GM23248 (cell line): ENCODE results near the gene UBASH3A. TPM values are rescaled to one million over a fixed set of nuclear protein-coding genes. Genes with fewer than 3 reads are reported as not detected.

Experiments used
- DNase-seq: peaks from one replicate; pipeline ENCODE4 v3.0.0-alpha.2; 2015
- H2AFZ ChIP-seq: fragments of 200-600 bp; sonication (generic); 2 replicates; pipeline ENCODE4 v1.6.1; 2016; ENCODE audit warnings: antibody characterized with exemption
- H3F3A ChIP-seq: fragments of 200-600 bp; sonication (generic); 2 replicates; pipeline ENCODE4 v1.6.1; 2016; ENCODE audit warnings: mild to moderate bottlenecking, antibody characterized with exemption, mixed run types; ENCODE audit not compliant: insufficient read depth
- H3K27ac ChIP-seq: fragments of 200-600 bp; sonication (generic); 2 replicates; pipeline ENCODE4 v1.5.1; 2016; ENCODE audit warnings: mild to moderate bottlenecking
- H3K27me3 ChIP-seq: fragments of 200-600 bp; sonication (generic); replicated peaks from 2 replicates; pipeline ENCODE4 v1.6.1; 2016; ENCODE audit warnings: mild to moderate bottlenecking; ENCODE audit not compliant: insufficient read depth
- H3K36me3 ChIP-seq: fragments of 200-600 bp; sonication (generic); 2 replicates; pipeline ENCODE4 v1.6.1; 2016; ENCODE audit warnings: low read depth, mild to moderate bottlenecking
- H3K4me1 ChIP-seq: fragments of 200-600 bp; sonication (generic); 2 replicates; pipeline ENCODE4 v1.6.1; 2016; ENCODE audit warnings: mild to moderate bottlenecking; ENCODE audit not compliant: insufficient read depth
- H3K4me2 ChIP-seq: fragments of 200-600 bp; sonication (generic); one replicate; pipeline ENCODE4 v1.6.1; 2016; ENCODE audit warnings: mild to moderate bottlenecking; ENCODE audit not compliant: unreplicated experiment
- H3K4me3 ChIP-seq: fragments of 200-600 bp; sonication (generic); 2 replicates; pipeline ENCODE4 v1.5.1; 2016; ENCODE audit warnings: mild to moderate bottlenecking
- H3K79me2 ChIP-seq: fragments of 200-600 bp; sonication (generic); 2 replicates; pipeline ENCODE4 v1.6.1; 2016; ENCODE audit warnings: mild to moderate bottlenecking; ENCODE audit not compliant: insufficient read depth
- H3K9ac ChIP-seq: fragments of 200-600 bp; sonication (generic); 2 replicates; pipeline ENCODE4 v1.6.1; 2016; ENCODE audit warnings: mild to moderate bottlenecking
- H3K9me2 ChIP-seq: fragments of 200-600 bp; sonication (generic); 2 replicates; pipeline ENCODE4 v1.6.1; 2016; ENCODE audit warnings: mixed run types, mild to moderate bottlenecking, moderate library complexity; ENCODE audit not compliant: insufficient read depth
- H3K9me3 ChIP-seq: fragments of 200-600 bp; sonication (generic); one replicate; pipeline ENCODE4 v1.6.1; 2017; ENCODE audit warnings: low read depth
- H4K20me1 ChIP-seq: fragments of 200-600 bp; sonication (generic); 2 replicates; pipeline ENCODE4 v1.6.0; 2016; ENCODE audit not compliant: insufficient read depth
- EZH2 ChIP-seq: fragments of 200-600 bp; sonication (generic); IDR thresholded peaks from 2 replicates; pipeline ENCODE4 v1.6.1; 2018; ENCODE audit warnings: antibody characterized with exemption, mild to moderate bottlenecking; ENCODE audit not compliant: insufficient read depth, poor library complexity, severe bottlenecking
- EZH2phosphoT487 ChIP-seq: fragments of 200-600 bp; sonication (generic); IDR thresholded peaks from 2 replicates; pipeline ENCODE4 v1.6.1; 2018; ENCODE audit warnings: antibody characterized with exemption, moderate library complexity, mild to moderate bottlenecking, low read depth; ENCODE audit not compliant: insufficient read depth
- WGBS, 2 experiments: methylation state at CpG; one replicate each; pipeline ENCODE4 v1.1.6; 2015 to 2017; ENCODE audit warnings: low lambda C conversion rate in 2 of 2, low coverage in 1 of 2; ENCODE audit errors: missing lambda C conversion rate in 2 of 2; 5-methylcytosine and 5-hydroxymethylcytosine counted together
- in situ Hi-C: fragments of 300-500 bp; cut with MboI; formaldehyde crosslinking; loops from 2 replicates; pipeline ENCODE4 v1.15.0; 2020
- polyA plus RNA-seq: library from polyadenylated mRNA; unstranded; fragments of >200 nt; fragmentation: Nextera tagmentation; extraction: Ambion mirVana; gene quantifications from 2 replicates; pipeline ENCODE4 v1.2.1, GENCODE V29; 2016
- total RNA-seq: library from RNA; depleted of rRNA; stranded (reverse); fragments of >200 nt; shearing (Covaris generic); gene quantifications from 2 replicates; pipeline ENCODE4 v1.2.3, GENCODE V29; 2014

UBASH3A gene
- total and polyA plus RNA-seq, 2 experiments from 2014 or later: not detected

- Histone ChIP-seq H3K4me1 (no peaks in the 10 kb centered on the region), H3K4me2 (no peak overlapping the region), H3K9ac (no peak overlapping the region), H3K27ac (no peak overlapping the region), H3K4me3 (no peak overlapping the region), H3K27me3 (peaks cover 5% of the 10 kb centered on the region), H3K9me3 (no peaks in the 10 kb centered on the region), H3K79me2 (no peaks in the 10 kb centered on the region), H2AFZ (no peak overlapping the region), H3K36me3 (no peaks in the 10 kb centered on the region), H3F3A (no peaks in the 10 kb centered on the region), H3K9me2 (no peaks in the 10 kb centered on the region), H4K20me1 (no peaks in the 10 kb centered on the region)
- no peak for DNase-seq
- in situ Hi-C loops: no loop called here
- TF ChIP-seq EZH2: no peak
- TF ChIP-seq EZH2phosphoT487: no peak
- 45 to 50% methylated on average over 25 of the region's 25 CpGs for WGBS, 2 experiments
Observed at GRCh38 chr21:42373196-42373907, 30.4 kb upstream of the UBASH3A start.

GRCh38 chr21:42373908-42374455 lies 29.7 kb upstream of the UBASH3A start:
- WGBS, 2 experiments: 47 to 52% methylated on average over 16 of the region's 16 CpGs
- no peak overlapping the region for H3K4me2 ChIP-seq
- DNase-seq: no peak
- H3K27ac ChIP-seq: no peak overlapping the region
- no peaks in the 10 kb centered on the region for H3K79me2 ChIP-seq
- H3F3A ChIP-seq: no peaks in the 10 kb centered on the region
- H3K27me3 ChIP-seq: peaks cover 5% of the 10 kb centered on the region
- no peak overlapping the region for H2AFZ ChIP-seq
- no peak overlapping the region for H3K9ac ChIP-seq
- H3K9me2 ChIP-seq: no peaks in the 10 kb centered on the region
- in situ Hi-C loops: no loop called here
- no peaks in the 10 kb centered on the region for H4K20me1 ChIP-seq
- H3K4me1 ChIP-seq: no peaks in the 10 kb centered on the region
- H3K4me3 ChIP-seq: no peak overlapping the region
- H3K9me3 ChIP-seq: no peaks in the 10 kb centered on the region
- H3K36me3 ChIP-seq: no peaks in the 10 kb centered on the region
- TF ChIP-seq EZH2 (no peak), EZH2phosphoT487 (no peak)

- Histone ChIP-seq H3K36me3 (no peaks in the 10 kb centered on the region), H3K79me2 (no peaks in the 10 kb centered on the region), H3K4me1 (no peaks in the 10 kb centered on the region), H3K9me2 (no peaks in the 10 kb centered on the region), H3K9me3 (no peaks in the 10 kb centered on the region), H3F3A (no peaks in the 10 kb centered on the region), H4K20me1 (no peaks in the 10 kb centered on the region), H3K27ac (no peak overlapping the region), H2AFZ (no peak overlapping the region), H3K9ac (no peak overlapping the region), H3K4me3 (no peak overlapping the region), H3K27me3 (peaks cover 5% of the 10 kb centered on the region), H3K4me2 (no peak overlapping the region)
- in situ Hi-C loops: no loop called here
- no peak for DNase-seq
- WGBS, 2 experiments: 38 to 39% methylated on average over 7 of the region's 7 CpGs
- TF ChIP-seq EZH2phosphoT487 (no peak), EZH2 (no peak)
Observed at GRCh38 chr21:42374457-42374856, 29.2 kb upstream of the UBASH3A start.

- WGBS, 2 experiments: 22 to 29% methylated on average over 16 to 23 of the region's 23 CpGs
- no peak for DNase-seq
- Histone ChIP-seq H2AFZ (no peak overlapping the region), H3K27me3 (peaks cover 5% of the 10 kb centered on the region), H3F3A (no peaks in the 10 kb centered on the region), H3K9me3 (no peaks in the 10 kb centered on the region), H3K36me3 (no peaks in the 10 kb centered on the region), H3K4me2 (no peak overlapping the region), H3K9me2 (no peaks in the 10 kb centered on the region), H4K20me1 (no peaks in the 10 kb centered on the region), H3K27ac (no peak overlapping the region), H3K4me1 (no peaks in the 10 kb centered on the region), H3K9ac (no peak overlapping the region), H3K79me2 (no peaks in the 10 kb centered on the region), H3K4me3 (no peak overlapping the region)
- TF ChIP-seq EZH2 (no peak), EZH2phosphoT487 (no peak)
- in situ Hi-C loops: no loop called here
Observed at GRCh38 chr21:42374864-42375499, 28.7 kb upstream of the UBASH3A start.
